Measurements from ENCODE around the gene MUSK.

DNA sequence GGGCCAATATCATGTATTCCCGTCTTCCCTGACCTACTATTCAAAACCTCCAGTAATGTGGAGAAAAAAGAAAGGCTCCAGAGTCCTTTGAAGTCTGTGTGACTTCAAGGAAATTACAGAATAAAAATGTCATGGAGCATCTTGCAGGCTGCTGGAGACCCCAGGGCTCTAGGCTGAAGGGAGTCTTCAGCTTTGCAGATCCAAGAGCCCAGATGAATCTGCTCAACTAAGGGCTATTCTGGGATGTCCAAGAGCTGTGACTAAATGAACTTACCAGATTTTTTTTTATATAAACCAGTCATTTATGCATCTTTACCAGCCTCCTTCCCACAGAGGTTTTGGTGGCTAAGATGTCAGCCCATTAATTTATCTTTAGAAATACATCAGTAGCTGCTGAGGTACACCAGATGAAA, 167.3 kb downstream of the MUSK start:
- TF ChIP-seq POLR2A (IDR thresholded peaks at IDR 0.05) (no peak), POLR2AphosphoS5 (IDR thresholded peaks at IDR 0.05) (no peak)
- TF ChIP-seq, protein P1, sequence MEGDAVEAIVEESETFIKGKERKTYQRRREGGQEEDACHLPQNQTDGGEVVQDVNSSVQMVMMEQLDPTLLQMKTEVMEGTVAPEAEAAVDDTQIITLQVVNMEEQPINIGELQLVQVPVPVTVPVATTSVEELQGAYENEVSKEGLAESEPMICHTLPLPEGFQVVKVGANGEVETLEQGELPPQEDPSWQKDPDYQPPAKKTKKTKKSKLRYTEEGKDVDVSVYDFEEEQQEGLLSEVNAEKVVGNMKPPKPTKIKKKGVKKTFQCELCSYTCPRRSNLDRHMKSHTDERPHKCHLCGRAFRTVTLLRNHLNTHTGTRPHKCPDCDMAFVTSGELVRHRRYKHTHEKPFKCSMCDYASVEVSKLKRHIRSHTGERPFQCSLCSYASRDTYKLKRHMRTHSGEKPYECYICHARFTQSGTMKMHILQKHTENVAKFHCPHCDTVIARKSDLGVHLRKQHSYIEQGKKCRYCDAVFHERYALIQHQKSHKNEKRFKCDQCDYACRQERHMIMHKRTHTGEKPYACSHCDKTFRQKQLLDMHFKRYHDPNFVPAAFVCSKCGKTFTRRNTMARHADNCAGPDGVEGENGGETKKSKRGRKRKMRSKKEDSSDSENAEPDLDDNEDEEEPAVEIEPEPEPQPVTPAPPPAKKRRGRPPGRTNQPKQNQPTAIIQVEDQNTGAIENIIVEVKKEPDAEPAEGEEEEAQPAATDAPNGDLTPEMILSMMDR (IDR thresholded peaks at IDR 0.05) = no peak
